Activated CD4-positive, alpha-beta T cell treated with anti-CD3 and anti-CD28 coated beads, Interleukin-10, Interleukin-2, amounts not matched to agents 100 ng/mL and 50 ng/mL, durations not matched to agents 16 hours and 8 hours (primary cell): ENCODE data around the gene DICER1.

ENCODE experiments used
- DNase-seq: peaks from one replicate; pipeline ENCODE4 v3.0.0-alpha.2; 2020

The DICER1 gene

GRCh38 chr14:95054346-95055280 is 102.7 kb downstream of the DICER1 start:
- no peak for DNase-seq

- no peak for DNase-seq
These were observed 105.2 kb downstream of the DICER1 start for GRCh38 chr14:95052016-95052585.

GRCh38 chr14:95049952-95050351 is 107.4 kb downstream of the DICER1 start:
- DNase-seq, result no peak

- DNase-seq, result no peak
These were observed 108.5 kb downstream of the DICER1 start for GRCh38 chr14:95048771-95049312.

- no peak for DNase-seq
These were observed 109.6 kb downstream of the DICER1 start for GRCh38 chr14:95047754-95048153.

GRCh38 chr14:95046711-95047681 is 110.3 kb downstream of the DICER1 start:
- DNase-seq, result no peak

GRCh38 chr14:95045836-95046430 is 111.4 kb downstream of the DICER1 start:
- no peak for DNase-seq

GRCh38 chr14:95045106-95045701 is 112.1 kb downstream of the DICER1 start:
- no peak for DNase-seq

GRCh38 chr14:95044463-95045105 is 112.7 kb downstream of the DICER1 start:
- DNase-seq, result no peak

GRCh38 chr14:95043732-95044462 is 113.4 kb downstream of the DICER1 start:
- DNase-seq, result no peak

- no peak for DNase-seq
These were observed 114.0 kb downstream of the DICER1 start for GRCh38 chr14:95043314-95043713.

GRCh38 chr14:95041477-95042020 is 115.8 kb downstream of the DICER1 start:
- no peak for DNase-seq

- no peak for DNase-seq
These were observed 116.4 kb downstream of the DICER1 start for GRCh38 chr14:95040708-95041476.

- no peak for DNase-seq
These were observed 117.4 kb downstream of the DICER1 start for GRCh38 chr14:95039993-95040348.

GRCh38 chr14:95039259-95039992 is 117.9 kb downstream of the DICER1 start:
- no peak for DNase-seq

- no peak for DNase-seq
These were observed 118.6 kb downstream of the DICER1 start for GRCh38 chr14:95038521-95039250.

GRCh38 chr14:95037273-95037672 is 120.1 kb downstream of the DICER1 start:
- DNase-seq, result no peak
